GM23338 (cell line): ENCODE data around the gene PCBP3. TPM values are rescaled to one million over a fixed set of nuclear protein-coding genes. Genes with fewer than 3 reads are reported as not detected.

ENCODE experiments used
- ATAC-seq: fragments of 200-7000 bp; cut with Tn5 transposase; 3 replicates; pipeline ENCODE4 v1.9.1; 2020
- DNase-seq: peaks from one replicate; pipeline ENCODE4 v3.0.0-alpha.2; 2015; ENCODE audit warnings: low spot score
- H2AFZ ChIP-seq: fragments of 200-600 bp; sonication (generic); 2 replicates; pipeline ENCODE4 v1.8.0; 2016; ENCODE audit warnings: antibody characterized with exemption, mild to moderate bottlenecking, moderate library complexity
- H3F3A ChIP-seq: fragments of 200-600 bp; sonication (generic); replicated peaks from 2 replicates; pipeline ENCODE4 v1.8.0; 2017; ENCODE audit warnings: antibody characterized with exemption, mixed run types, low read depth
- H3K27ac ChIP-seq: fragments of 200-600 bp; sonication (generic); 2 replicates; pipeline ENCODE4 v1.6.1; 2016; ENCODE audit warnings: low read depth
- H3K27me3 ChIP-seq: fragments of 200-600 bp; sonication (generic); 2 replicates; pipeline ENCODE4 v1.8.0; 2016; ENCODE audit warnings: mild to moderate bottlenecking, mixed run types, moderate library complexity; ENCODE audit not compliant: insufficient read depth
- H3K36me3 ChIP-seq: fragments of 200-600 bp; sonication (generic); 2 replicates; pipeline ENCODE4 v1.8.0; 2016; ENCODE audit warnings: mild to moderate bottlenecking; ENCODE audit not compliant: insufficient read depth
- H3K4me1 ChIP-seq: fragments of 200-600 bp; sonication (generic); 2 replicates; pipeline ENCODE4 v1.8.0; 2016; ENCODE audit warnings: mild to moderate bottlenecking, moderate library complexity; ENCODE audit not compliant: insufficient read depth
- H3K4me2 ChIP-seq: fragments of 200-600 bp; sonication (generic); 2 replicates; pipeline ENCODE4 v1.7.1; 2017; ENCODE audit warnings: mixed run types
- H3K4me3 ChIP-seq: fragments of 200-600 bp; sonication (generic); 2 replicates; pipeline ENCODE4 v1.6.1; 2016; ENCODE audit warnings: mixed run types
- H3K79me2 ChIP-seq: fragments of 200-600 bp; sonication (generic); replicated peaks from 2 replicates; pipeline ENCODE4 v1.8.0; 2017; ENCODE audit warnings: mild to moderate bottlenecking; ENCODE audit not compliant: insufficient read depth
- H3K9me2 ChIP-seq: fragments of 200-600 bp; sonication (generic); 2 replicates; pipeline ENCODE4 v1.8.0; 2017; ENCODE audit not compliant: insufficient read depth
- H4K20me1 ChIP-seq: fragments of 200-600 bp; sonication (generic); replicated peaks from 2 replicates; pipeline ENCODE4 v1.8.0; 2017; ENCODE audit warnings: mild to moderate bottlenecking; ENCODE audit not compliant: insufficient read depth
- H3K27ac Mint-ChIP-seq: 2 replicates; pipeline ENCODE4 v1.8.0; 2020; ENCODE audit warnings: inconsistent platforms, mild to moderate bottlenecking, moderate library complexity, mixed read lengths
- H3K27me3 Mint-ChIP-seq: 3 replicates; pipeline ENCODE4 v1.8.0; 2022; ENCODE audit warnings: low read depth, mild to moderate bottlenecking, moderate library complexity, mixed read lengths, inconsistent platforms; ENCODE audit not compliant: insufficient read depth, poor library complexity
- H3K36me3 Mint-ChIP-seq: 3 replicates; pipeline ENCODE4 v1.8.0; 2021; ENCODE audit warnings: low read depth, mild to moderate bottlenecking, inconsistent platforms, moderate library complexity, mixed read lengths
- H3K4me1 Mint-ChIP-seq: 3 replicates; pipeline ENCODE4 v1.8.0; 2020; ENCODE audit warnings: mild to moderate bottlenecking, inconsistent platforms, mixed read lengths
- H3K4me3 Mint-ChIP-seq: 3 replicates; pipeline ENCODE4 v1.8.0; 2021; ENCODE audit warnings: moderate library complexity, mild to moderate bottlenecking, inconsistent platforms, mixed read lengths
- H3K9me3 Mint-ChIP-seq: 3 replicates; pipeline ENCODE4 v1.8.0; 2020; ENCODE audit warnings: moderate library complexity, mild to moderate bottlenecking, inconsistent platforms, mixed read lengths
- CREB1 ChIP-seq: fragments of 250-450 bp; sonication (Bioruptor Pico); IDR thresholded peaks from 2 replicates; pipeline ENCODE4 v1.5.0; 2020; ENCODE audit warnings: low read depth, mild to moderate bottlenecking, moderate library complexity
- CTCF ChIP-seq, 2 experiments: fragments of 200-600 bp in 1 of 2; sonication (generic) in 1 of 2; conservative IDR thresholded peaks; 2 replicates each; pipeline versions ENCODE4 v1.5.1 to v1.6.1; 2016 to 2017; ENCODE audit warnings: antibody characterized with exemption in 2 of 2, low read depth in 2 of 2, mild to moderate bottlenecking in 2 of 2, moderate library complexity in 1 of 2
- ETS1 ChIP-seq: IDR thresholded peaks from 2 replicates; pipeline ENCODE4 v1.6.1; 2016; ENCODE audit warnings: antibody characterized with exemption
- EZH2 ChIP-seq: fragments of 200-600 bp; sonication (generic); IDR thresholded peaks from one replicate; pipeline ENCODE4 v1.8.0; 2017; ENCODE audit warnings: antibody characterized with exemption, mild to moderate bottlenecking, low read depth; ENCODE audit not compliant: unreplicated experiment
- EZH2phosphoT487 ChIP-seq: fragments of 200-600 bp; sonication (generic); IDR thresholded peaks from one replicate; pipeline ENCODE4 v1.8.1; 2018; ENCODE audit warnings: antibody characterized with exemption; ENCODE audit not compliant: unreplicated experiment
- JUNB ChIP-seq: IDR thresholded peaks from one replicate; pipeline ENCODE4 v1.6.1; 2016; ENCODE audit warnings: antibody characterized with exemption; ENCODE audit not compliant: unreplicated experiment
- NANOG ChIP-seq: IDR thresholded peaks from 2 replicates; pipeline ENCODE4 v1.6.1; 2016; ENCODE audit warnings: antibody characterized with exemption, borderline replicate concordance
- POLR2AphosphoS5 ChIP-seq: IDR thresholded peaks from 2 replicates; pipeline ENCODE4 v1.6.1; 2016; ENCODE audit warnings: antibody characterized with exemption, low read depth
- REST ChIP-seq: IDR thresholded peaks from one replicate; pipeline ENCODE4 v1.6.1; 2018; ENCODE audit warnings: antibody characterized with exemption; ENCODE audit not compliant: unreplicated experiment
- STAT1 ChIP-seq: IDR thresholded peaks from one replicate; pipeline ENCODE4 v1.6.1; 2016; ENCODE audit warnings: antibody characterized with exemption; ENCODE audit not compliant: unreplicated experiment
- ZNF114 ChIP-seq: fragments of 250-450 bp; sonication (Bioruptor Pico); IDR thresholded peaks from 2 replicates; pipeline ENCODE4 v1.5.0; 2020; ENCODE audit warnings: mild to moderate bottlenecking, moderate library complexity
- ZNF331 ChIP-seq: fragments of 250-450 bp; sonication (Bioruptor Pico); IDR thresholded peaks from 2 replicates; pipeline ENCODE4 v1.5.0; 2020; ENCODE audit warnings: low read depth, mild to moderate bottlenecking, moderate library complexity
- ZNF462 ChIP-seq: fragments of 250-450 bp; sonication (Bioruptor Pico); IDR thresholded peaks from 2 replicates; pipeline ENCODE4 v1.5.0; 2020; ENCODE audit warnings: mild to moderate bottlenecking, moderate library complexity
- polyA plus RNA-seq: library from polyadenylated mRNA; unstranded; fragments of >200 nt; fragmentation: Nextera tagmentation; extraction: Ambion mirVana; gene quantifications from 2 replicates; pipeline ENCODE4 v1.2.1, GENCODE V29; 2016
- total RNA-seq: library from RNA; depleted of rRNA; stranded (reverse); fragments of >200 nt; shearing (Covaris generic); gene quantifications from 2 replicates; pipeline ENCODE4 v1.2.3, GENCODE V29; 2014

PCBP3 gene
- total and polyA plus RNA-seq, 2 experiments from 2014 or later, result 7.1 to 9.1 TPM

- Histone ChIP-seq H3K27me3 (peaks cover 31% of the 10 kb centered on the region), H3K4me3 (peak overlapping the region; percentile 58), H3K9me2 (no peaks in the 10 kb centered on the region), H3K27ac (no peak overlapping the region), H3K79me2 (peaks cover 5% of the 10 kb centered on the region; the same call in 1 of the 2 replicates), H2AFZ (peak overlapping the region; percentile 59; the same call in 1 of the 2 replicates), H3K4me2 (peak overlapping the region; percentile 78), H3K36me3 (no peaks in the 10 kb centered on the region), H3K4me1 (peaks cover 12% of the 10 kb centered on the region), H4K20me1 (peaks cover 21% of the 10 kb centered on the region; the same call in 1 of the 2 replicates), H3F3A (0 out of 2 replicates have a peak, but pooled peaks cover 7% of the 10 kb centered on the region)
- peak overlapping the region; percentile 63 for H3K4me3 Mint-ChIP-seq
- peak; percentile 1; the same call in 2 of the 3 replicates for ATAC-seq
- H3K27ac Mint-ChIP-seq, result no peak overlapping the region
- peak; percentile 29 for DNase-seq
- peaks cover 25% of the 10 kb centered on the region for H3K27me3 Mint-ChIP-seq
- H3K4me1 Mint-ChIP-seq, result peaks cover 32% of the 10 kb centered on the region
- TF ChIP-seq EZH2 (no peak), ZNF114 (CRISPR knock-in tag) (no peak), NANOG (no peak), STAT1 (no peak), CTCF (conservative IDR thresholded peaks at IDR 0.05; ENCODE audit: low read depth in 2 of 2) (no peak), EZH2phosphoT487 (no peak), ETS1 (no peak), CREB1 (CRISPR knock-in tag) (no peak), ZNF331 (no peak), REST (no peak), ZNF462 (CRISPR knock-in tag) (no peak), JUNB (no peak), POLR2AphosphoS5 (no peak)
- H3K36me3 Mint-ChIP-seq, result no peaks in the 10 kb centered on the region
- H3K9me3 Mint-ChIP-seq, result no peaks in the 10 kb centered on the region; the same call in 1 of the 3 replicates
Observed at GRCh38 chr21:45641480-45642035, 2.0 kb upstream of the PCBP3 start.
